GM18867 (cell line): ENCODE data around the gene GSTA4.

ENCODE experiments used
- ATAC-seq: cut with Tn5 transposase; IDR thresholded peaks from one replicate; pipeline ENCODE4 v1.9.1; 2021; ENCODE audit warnings: mild to moderate bottlenecking, moderate library complexity; ENCODE audit not compliant: unreplicated experiment

The GSTA4 gene, protein sequence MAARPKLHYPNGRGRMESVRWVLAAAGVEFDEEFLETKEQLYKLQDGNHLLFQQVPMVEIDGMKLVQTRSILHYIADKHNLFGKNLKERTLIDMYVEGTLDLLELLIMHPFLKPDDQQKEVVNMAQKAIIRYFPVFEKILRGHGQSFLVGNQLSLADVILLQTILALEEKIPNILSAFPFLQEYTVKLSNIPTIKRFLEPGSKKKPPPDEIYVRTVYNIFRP

DNA sequence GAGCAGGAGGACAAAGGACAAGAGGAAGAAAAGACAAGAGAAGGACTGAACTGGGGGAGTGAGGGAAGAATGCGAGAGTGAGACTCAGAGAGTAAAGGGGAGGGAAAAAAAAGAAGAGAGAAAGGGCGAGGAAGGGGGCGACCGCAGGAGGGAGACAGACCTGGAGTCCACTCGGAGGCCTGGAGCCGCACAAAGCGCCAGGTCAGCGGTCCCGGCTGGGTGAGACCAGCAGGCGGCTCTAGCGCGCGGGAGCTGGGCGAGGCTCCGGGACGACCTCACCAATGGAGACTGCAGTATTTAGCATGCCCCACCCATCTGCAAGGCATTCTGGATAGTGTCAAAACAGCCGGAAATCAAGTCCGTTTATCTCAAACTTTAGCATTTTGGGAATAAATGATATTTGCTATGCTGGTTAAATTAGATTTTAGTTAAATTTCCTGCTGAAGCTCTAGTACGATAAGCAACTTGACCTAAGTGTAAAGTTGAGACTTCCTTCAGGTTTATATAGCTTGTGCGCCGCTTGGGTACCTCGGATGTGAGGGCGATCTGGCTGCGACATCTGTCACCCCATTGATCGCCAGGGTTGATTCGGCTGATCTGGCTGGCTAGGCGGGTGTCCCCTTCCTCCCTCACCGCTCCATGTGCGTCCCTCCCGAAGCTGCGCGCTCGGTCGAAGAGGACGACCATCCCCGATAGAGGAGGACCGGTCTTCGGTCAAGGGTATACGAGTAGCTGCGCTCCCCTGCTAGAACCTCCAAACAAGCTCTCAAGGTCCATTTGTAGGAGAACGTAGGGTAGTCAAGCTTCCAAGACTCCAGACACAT, at the start of gene GSTA4:
Gene GSTA4 (minus strand): TSS at position 196 of the 824 bp plus-strand sequence. CDS start 1,041 bp downstream, outside the sequence.
- peak; percentile 97 for ATAC-seq

DNA sequence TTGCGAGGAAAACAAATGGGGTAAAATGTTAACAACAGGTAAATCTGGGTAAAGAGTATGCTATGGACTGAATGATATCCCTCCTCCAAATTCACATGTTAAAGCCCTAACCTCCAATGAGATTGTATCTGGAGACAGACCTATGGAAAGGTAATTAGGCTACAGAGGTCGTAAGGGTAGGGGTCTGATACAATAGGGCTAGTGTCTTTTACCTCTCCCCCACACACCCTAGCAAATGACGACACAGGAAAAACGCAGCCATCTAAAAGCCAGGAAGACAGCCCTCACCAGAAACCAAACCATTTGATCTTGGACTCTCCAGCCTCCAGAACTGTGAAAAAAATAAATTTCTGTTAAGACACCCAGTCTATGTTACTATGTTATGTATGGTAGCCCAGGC, 49.5 kb upstream of the GSTA4 start:
- no peak for ATAC-seq

DNA sequence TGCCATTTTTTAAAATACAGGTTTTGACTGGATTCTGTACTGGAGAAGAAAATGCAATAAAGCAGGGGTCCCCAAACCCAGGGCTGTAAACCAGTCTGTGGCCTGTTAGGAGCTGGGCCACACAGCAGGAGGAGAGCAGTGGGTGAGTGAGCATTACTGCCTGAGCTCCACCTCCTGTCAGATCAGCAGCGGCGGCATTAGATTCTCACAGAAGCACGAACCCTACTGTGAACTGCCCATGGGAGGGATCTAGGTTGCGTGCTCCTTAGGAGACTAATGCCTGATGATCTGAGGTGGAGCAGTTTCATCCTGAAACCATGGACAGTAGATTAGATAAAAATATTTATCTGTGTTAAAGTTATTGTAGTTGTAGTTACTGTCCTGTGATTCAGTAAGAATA, 49.0 kb upstream of the GSTA4 start:
- no peak for ATAC-seq

DNA sequence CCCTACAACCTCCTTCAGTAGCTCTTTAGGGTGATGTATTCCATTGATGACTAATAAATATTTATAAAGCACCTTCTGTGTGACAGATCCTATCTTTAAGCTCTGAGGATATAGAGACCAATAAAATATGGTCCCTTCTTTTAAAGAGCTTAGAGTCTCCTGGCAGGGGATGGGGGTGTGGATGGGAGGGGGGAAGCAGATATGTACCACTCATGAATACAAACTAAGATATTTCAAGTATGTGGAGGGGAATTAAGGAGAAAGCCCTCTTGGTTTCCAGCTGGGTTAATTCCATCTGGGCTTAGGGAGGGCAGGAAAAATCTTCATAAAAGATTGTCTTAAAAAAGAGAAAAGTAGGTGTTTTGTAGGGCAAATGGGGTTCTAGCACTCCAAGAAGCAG, 48.5 kb upstream of the GSTA4 start:
- ATAC-seq: no peak

DNA sequence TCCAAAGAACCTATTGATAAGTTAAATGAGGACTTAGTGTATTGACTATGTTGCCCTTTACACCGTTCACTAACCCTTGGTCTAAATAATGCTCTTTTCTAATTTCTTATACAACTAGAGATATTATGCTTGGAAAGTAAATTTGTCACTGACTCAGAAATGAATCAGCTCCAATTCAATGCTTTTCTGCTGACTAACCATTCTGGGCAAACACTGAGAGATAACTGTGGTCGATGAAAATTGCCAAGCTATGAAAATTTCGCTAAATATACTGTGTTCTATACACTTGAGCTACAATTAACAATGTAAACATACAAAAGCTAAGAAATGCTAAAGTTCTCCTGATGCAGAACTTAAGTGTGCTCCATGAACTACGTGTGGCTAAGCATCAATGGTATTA, 47.0 kb upstream of the GSTA4 start:
- ATAC-seq: no peak

DNA sequence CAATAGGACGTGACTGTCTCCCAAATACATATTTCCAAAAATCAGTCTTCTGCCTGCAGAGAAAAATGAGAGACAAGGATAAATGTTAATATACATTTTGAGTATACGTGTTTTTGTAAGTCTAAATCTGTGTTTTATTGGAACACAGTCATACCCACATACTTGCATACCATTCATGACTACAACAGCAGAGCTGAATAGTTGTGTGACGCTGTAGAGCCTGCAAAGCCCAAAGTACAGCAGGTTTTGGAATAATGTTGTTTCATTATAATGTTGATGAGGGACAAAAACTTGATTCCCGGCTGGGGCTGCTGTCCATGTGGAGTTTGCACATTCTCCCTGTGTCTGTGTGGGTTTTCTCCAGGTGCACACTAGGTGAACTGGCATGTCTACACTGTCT, 46.3 kb upstream of the GSTA4 start:
- ATAC-seq: no peak

DNA sequence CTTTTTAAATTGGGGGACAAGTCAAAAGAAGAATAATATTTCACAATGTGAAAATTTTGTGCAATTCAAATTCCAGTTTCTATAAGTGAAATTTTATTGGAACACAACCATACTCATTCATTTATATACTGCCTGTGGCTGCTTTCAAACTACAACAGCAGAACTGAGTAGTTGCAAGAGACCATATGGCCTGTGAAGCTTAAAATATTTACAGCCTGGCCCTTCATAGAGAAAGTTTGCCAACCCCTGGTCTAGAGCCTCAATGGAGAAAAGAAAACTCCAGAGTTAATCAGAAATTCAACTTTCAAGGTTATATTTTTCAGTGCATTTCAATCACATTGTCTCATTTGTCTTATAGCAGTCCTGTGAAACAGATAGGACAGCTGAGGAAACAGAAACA, 43.5 kb upstream of the GSTA4 start:
- ATAC-seq: no peak

DNA sequence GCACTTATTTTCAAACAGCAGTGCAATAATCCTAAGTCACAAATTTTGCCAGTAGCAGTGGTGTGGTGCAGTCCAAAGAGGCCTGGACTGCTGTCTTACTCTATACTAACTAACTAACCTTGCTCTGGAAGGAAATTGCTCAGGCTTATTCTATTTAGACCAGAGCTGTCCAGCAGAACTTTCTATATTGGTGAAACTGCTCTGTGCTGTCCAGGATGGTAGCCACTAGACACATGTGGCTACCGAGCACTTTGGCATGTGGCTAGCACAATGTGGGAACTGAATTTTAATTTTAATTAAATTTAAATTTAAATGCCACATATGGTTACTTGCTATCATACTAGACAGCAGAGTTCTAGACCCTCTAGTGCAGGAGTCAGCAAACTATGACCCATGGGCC, 43.1 kb upstream of the GSTA4 start:
- ATAC-seq: no peak

DNA sequence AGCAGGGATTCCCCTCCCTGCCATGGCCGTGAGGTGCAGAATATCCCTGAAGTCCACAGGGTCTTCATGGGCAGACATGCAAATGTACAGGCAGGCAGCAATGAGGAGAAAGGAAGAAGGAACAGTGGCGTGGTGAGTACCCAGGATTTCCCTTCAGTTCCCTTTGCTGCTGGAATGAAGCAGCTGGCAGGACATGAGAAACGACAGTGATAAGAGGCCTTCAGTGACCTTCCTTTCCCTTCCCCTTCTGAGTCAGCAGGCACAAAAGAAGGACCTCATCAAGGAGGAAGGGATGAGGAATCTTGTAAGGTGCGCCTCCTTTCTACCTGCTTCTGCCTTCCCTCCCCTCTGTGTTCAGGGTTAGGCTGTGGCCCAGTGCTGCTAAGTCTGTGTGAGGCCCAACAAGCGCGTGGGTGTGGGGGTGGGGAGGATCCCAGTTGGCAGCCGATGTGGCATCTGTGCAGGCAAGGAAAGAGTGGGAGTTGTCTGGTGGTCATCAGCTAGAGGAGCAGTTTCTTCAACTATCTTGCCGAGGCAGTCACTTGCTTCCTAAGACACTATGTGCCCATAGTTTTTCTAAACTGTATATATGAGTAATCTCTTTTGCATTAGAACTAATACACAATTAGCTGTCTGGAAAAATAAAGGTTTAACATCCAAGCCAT, 40.6 kb upstream of the GSTA4 start:
- no peak for ATAC-seq

DNA sequence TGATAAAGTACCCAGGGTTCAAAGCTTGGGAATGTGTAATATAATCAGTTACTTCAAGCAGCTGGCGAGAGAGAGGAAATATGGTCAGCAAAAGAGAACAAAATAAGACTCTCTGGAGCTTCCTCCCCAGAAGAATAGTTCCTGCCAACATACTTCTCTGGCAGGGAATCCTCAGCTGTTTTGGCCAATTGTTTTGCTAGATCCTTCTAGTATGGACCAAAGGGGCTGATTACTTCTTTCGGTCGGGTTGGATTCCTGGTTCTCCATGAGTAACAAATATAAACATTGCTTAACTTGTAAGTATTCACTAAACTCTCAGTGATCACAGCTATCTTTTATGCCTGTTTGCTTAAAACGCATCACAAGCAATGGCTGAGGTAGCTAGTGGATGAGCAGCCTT, 38.7 kb upstream of the GSTA4 start:
- no peak for ATAC-seq

DNA sequence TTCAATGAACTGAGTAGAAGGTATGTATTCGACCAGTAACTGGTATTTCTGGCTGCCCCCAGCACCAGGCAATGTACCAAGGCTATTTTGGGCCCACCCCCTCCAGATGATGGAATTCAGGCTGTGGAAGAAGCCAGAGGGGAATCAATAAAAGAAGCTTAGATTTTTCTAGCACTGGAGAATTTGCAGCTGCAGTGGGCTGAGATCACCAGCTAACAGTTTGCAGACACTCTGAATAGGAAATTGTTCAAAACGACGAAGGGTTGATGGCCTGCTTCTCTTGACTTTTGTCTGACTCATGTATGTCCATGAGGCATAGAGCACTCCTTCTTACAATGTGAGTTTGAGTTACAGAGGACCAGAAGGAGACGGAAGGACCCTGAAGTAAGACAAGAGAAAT, 37.8 kb upstream of the GSTA4 start:
- ATAC-seq: no peak

DNA sequence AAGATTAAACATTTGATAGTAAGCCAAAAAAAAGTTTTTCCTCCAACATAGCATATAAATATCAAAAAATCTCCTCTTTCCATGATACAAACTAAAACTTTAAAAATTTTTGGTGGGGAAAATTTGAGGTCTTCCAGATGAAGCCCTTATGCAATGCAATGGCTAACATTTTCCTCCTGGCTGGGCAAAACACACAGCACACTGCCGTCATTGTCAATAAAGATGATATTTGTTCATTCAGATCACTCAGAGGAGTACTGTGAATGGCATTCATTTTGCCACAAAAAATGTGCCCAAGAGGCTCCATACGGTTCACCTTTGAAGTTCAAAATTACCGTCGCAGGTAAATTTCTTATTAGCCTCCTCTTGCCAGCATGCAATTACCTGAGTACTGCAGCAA, 36.2 kb upstream of the GSTA4 start:
- ATAC-seq: no peak

DNA sequence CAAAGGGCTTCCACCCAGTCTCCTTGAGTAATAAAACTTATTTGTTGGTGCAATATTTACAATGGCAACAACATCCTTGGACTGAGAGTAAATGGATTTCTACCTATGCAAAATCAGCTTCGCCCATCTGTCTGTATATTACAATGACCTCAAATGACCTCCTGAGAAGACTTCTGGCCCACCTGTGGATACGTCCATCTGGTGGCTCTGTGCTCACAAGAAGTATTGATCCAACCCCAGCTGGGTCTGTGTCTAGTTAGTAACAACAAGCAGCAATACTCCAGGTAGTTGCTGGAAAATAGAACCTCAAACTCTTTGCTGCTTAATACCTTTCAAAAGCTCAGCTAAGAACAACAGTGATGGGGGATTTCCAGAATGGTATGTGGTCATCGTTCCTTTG, 34.7 kb upstream of the GSTA4 start:
- ATAC-seq: no peak

DNA sequence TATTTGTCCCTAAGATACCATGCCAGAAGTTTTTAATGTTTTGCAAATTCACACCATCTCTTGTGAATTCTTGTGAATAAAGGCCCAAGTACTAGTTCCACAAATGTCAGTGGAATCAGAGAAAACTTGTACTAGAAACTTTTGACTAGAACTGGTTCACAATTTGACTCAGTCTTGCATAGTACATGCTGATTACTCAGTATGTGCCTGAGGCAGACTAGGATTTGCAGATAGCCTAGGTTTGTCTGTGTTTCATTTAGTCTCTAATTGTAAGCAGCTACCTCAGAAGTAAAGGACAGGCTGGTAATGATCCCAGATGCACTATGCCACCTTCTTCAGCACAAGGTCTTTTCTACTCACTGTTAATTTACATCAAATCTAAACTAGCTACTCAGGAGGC, 34.2 kb upstream of the GSTA4 start:
- ATAC-seq: no peak

DNA sequence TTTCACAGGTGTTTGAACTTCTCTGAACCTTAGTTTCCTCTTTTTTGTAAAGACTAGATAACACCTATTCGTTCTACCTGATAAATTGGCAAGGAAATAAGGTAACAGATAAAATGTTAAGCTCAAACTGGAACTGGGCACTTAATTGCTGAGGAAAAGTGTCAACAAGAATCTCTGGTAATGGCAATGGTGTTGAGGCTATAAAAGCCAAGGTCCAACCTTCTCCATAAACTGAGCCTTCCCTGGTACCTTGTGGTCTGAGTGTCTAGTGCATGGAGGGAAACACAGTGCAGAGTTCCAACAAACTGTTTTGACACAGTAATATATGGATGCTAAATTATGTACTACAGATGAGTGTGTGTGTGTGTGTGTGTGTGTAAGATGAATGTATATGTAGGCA, 33.4 kb upstream of the GSTA4 start:
- no peak for ATAC-seq

DNA sequence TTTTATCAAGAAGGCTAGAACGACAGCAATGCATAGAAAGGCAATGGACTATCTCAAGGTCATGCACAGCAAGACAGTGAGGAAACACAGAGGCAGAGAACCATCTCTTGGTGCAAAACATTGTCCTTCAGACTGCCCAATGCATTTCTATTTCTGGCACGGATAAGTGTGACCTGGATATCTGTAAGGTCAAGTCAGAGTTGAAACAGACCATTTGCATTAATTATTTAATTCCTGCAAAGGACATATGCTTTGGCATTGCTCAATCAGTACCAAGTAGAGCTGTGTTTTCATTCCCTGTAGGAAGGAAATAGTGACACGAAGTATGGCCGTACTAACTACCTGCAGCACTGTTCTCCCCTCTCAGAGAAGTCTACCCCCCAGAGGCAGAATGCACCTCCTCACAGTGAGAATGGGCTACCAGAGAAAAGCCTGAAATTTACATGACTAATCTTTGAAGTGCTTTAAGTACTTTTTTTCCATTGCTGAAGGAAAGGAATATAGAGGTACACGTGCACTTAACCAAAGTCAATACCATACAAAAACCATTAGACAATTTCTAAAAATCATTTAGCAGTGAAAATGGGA, 32.1 kb upstream of the GSTA4 start:
- ATAC-seq: no peak

DNA sequence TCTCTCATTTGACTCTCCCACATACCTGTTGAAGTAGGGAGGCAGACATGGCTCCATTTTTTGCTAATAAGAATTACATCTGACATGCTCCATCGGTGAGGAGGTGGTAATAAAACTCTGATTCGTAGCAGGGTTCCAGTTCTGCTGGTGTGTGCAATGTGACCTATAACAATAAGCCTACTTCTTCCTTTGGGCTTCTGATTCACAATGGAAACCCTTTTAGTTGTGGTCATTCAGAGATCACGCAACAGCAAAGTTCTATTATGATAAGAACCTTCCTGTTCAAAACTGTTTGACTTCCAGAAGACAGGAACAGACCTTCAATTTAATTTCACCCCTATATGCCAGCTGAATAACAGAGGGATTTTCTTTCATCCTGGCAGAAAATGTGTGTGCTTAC, 31.4 kb upstream of the GSTA4 start:
- no peak for ATAC-seq

DNA sequence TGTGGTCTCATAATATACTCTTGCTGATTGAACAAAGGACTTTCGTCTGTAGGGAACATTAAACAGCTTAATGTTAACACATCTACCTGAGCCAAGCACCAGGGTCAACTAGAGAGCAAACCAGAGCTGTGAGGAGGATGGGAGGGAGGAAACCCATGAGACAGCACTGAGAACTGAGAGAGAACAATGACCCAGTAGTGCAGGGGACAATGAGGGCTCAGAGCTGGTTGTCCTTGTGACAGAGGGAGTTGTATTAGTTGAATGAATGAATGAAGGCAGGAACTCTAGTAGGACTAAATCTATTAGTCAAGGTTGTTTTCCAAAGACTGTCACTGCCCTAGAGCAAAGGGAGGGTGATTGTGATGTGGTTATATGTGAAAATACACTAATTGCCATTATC, 28.2 kb upstream of the GSTA4 start:
- ATAC-seq: no peak

DNA sequence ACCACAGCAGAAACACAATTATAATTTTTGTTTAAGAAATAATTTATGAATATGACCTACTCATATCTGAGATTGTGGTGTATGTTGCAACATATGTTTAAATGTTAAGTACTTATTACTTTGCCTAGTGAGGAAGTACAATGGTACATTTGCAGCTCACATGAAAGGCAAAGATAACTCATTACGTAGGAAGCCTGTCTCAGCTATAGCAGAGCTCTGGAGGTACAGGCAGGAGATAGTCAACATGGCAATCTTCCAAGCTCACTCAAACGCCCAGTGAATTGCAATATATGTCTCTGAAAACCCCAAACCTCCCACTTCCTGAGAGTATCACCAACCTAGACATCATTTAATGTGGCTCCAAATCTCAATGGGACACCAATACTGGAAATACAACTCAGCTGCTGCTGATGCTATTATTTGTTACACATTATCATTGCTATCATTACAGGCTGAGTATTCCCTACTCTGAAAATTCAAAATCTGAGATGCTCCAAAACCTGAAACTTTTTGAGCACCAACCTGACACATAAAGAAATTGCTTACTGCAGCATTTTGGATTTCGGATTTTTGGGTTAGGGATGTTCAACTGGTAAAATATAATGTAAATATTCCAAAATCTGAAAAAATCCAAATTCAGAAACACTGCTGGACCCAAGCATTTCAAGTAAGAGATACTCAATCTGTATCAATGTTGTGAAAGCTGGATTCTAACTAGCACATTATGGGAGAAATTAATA, 25.1 kb upstream of the GSTA4 start:
- no peak for ATAC-seq

DNA sequence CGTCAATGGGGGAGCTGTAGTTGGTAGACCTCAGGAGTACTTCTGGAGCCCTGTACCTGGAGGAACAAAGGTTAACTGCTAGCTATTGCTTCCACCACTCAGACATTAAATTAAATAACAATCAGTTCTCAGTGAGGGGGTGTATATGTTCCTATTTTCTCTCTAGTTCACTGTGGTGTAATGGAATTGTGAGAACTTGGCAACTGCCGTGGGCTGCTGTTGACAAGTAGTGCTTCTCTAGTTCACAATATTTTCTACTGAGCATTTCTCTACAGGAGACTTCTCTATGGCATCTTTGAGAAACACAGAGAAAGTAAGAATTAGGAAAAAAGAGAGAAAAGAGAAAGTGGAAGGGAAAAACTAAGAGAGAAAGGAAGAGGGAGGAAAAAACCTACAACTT, 23.4 kb upstream of the GSTA4 start:
- ATAC-seq: no peak

DNA sequence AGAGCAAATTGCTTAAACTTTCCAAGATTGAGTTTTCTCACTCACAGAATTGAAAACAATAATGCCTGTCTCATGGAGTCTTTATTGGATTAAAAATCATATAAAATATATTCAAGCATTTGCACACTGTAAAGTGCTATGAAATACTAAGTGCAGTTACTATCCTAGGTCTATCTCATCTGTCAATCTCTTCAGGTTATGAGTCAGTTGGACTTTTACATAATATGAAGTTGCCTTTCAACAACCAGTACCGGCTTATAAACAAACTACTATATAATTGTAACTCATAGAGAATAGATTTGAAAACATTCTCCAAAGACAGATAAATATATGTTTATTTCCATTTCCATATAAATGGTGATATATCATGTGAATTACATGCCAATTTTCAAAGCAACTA, 20.4 kb upstream of the GSTA4 start:
- ATAC-seq: no peak
